DMS153 treated with DMSO at 0.1 percent for 48 hours (cell line): Measurements from ENCODE around the gene GNAI1.
"Not testable (repeated sequence)": the region's sequence is repeated elsewhere in the genome, so short reads cannot be mapped to it uniquely, and the experiment has no call there.

Source experiments
- DNase-seq: peaks from one replicate; lab custom pipeline; 2025; ENCODE audit not compliant: unreplicated experiment; lab: John Stamatoyannopoulos, UW

The GNAI1 gene

DNA sequence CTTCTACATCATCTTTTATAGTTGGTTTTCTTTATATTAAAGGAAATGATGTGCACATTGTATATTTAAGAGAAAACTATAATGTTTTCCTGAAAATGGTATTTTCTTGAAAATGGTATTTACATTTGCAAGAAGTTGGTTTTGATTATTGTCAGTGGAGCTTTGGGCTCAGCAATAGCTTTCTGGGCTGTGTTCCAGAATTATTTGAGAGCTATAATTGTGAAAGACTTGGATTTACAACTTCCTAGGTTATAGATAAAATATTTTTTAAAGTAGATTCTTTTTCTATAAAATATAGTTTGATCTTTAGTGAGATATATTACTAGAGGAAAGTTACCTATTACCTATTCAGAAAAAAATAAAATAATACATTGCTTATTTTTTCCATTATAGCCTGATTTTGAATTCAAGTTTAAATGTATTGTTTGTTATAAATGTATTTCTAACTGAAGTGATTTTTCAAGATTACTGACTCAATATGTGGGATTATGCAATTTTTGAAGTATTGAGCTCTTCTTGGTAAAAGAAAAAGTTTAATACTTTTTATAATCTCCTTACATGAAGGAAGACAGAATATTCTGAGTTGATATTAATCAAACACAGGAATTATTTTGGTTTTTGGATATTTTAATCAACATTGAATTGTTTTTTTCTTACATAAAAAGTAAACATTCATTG lies 20.2 kb downstream of the GNAI1 start:
- no peak for DNase-seq

DNA sequence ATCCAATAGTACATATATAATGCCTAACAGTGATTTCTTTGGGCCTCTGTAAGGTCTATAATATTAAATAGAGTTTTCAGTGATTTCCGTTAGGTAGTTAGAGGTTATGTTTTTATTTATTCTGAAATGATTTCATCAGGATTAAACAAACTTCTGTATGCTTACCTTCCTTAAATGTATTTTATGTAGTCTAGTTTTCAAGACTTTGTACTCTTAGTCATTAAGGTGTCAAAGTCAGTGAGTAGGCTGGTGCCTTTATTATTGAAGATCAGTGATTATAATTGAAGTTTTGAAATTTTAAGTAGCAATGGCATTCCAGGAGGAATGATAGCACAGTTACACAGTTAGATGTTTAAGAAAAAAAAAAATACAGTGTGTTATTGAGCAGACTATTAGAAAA lies 20.7 kb downstream of the GNAI1 start:
- DNase-seq = no peak

DNA sequence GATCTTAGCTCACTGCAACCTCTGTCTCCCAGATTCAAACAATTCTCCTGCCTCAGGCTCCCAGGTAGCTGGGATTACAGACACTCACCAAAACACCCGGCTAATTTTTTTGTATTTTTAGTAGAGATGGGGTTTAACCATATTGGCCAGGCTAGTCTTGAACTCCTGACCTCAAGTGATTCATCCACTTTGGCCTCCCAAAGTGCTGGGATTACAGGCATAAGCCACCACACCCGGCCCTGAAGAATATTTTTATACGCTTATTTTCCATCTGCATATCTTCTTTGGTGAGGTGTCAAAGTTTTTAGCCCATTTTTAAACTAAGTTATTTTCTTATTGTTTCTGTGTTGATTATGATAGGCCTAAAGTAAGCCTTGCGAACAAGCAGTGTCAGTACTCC lies 23.1 kb downstream of the GNAI1 start:
- DNase-seq = not testable (repeated sequence)

DNA sequence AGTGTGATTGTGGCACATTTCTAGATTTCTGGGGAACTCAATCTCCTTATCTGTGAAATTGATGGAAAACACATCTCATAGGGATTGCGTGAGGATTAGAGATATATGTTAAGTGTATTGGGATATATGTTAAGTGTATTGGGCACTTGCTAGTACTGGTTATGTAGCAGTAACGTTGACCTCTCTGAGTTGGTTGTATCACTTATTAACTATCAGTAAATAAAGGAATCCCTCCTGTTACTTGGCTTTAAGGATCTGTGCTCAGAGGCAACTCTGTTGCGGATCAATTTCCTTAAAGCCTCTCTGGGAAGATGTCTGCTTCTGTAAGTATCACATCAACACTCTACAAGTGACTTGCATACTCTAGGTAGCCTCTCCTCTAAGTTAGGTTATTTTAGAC lies 25.2 kb downstream of the GNAI1 start:
- no peak for DNase-seq

- DNase-seq = no peak
These were observed 26.8 kb downstream of the GNAI1 start for GRCh38 chr7:80161466-80161865.

- DNase-seq = no peak
These were observed 30.5 kb downstream of the GNAI1 start for GRCh38 chr7:80165177-80165576.

DNA sequence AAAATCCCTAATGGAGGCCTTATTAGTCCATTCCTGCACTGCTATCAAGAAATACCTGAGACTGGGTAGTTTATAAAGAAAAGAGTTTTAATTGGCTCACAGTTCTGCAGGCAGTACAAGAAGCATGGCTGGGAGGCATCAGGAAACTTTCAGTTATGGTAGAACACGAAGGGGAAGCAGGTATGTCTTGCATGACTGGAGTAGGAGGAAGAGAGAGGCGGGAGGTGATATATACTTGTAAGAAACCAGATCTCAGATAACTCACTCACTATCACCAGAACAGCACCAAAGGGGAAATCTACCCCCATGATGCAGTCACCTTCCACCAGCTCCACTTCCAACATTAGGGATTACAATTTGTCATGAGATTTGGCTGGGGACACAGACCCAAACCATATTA lies 35.8 kb downstream of the GNAI1 start:
- no peak for DNase-seq

- DNase-seq = no peak
These were observed 37.8 kb downstream of the GNAI1 start for GRCh38 chr7:80172387-80172786.

DNA sequence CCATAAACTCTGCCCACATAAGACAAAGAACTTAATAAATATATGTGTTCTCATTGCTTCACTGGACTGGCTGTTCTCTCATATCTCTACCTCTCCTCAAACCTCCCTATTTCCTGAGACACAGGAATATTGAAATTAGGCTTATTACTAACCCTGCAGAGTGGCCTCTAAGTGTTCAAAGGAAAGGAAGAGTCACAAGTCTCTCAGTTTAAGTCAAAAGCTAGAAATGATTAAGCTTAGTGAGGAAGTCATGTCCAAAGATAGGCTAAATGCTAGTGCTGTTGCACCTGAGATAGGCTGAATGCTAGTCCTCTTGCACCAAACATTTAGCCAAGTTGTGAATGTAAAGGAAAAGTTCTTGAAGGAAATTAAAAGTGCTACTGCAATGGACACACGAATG lies 41.1 kb downstream of the GNAI1 start:
- no peak for DNase-seq

GRCh38 chr7:80181411-80181810 lies 46.8 kb downstream of the GNAI1 start:
- DNase-seq = no peak

GRCh38 chr7:80182630-80183276 lies 48.1 kb downstream of the GNAI1 start:
- no peak for DNase-seq

DNA sequence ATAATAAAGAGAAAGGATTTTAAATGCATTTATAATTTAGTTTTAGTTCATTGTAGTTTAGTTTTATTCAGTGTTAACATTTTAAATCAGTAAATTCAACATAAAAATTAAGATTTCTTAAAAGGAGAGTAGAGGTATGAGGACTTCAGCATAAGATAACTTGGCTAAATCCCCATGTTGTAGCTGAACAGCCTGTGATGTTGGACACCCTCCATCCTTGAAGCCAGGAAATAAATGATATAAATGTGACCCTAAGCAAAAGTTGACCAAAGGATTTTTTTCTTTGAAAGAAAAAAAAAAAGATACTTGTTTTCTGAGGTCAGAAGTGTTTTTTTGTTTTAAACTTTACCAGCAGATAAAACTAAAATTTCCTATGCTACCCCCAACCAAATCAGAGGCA lies 48.7 kb downstream of the GNAI1 start:
- no peak for DNase-seq

- DNase-seq = no peak
These were observed 49.5 kb downstream of the GNAI1 start for GRCh38 chr7:80183900-80184685.

- DNase-seq = no peak
These were observed 50.1 kb downstream of the GNAI1 start for GRCh38 chr7:80184693-80185092.

GRCh38 chr7:80185571-80185970 lies 50.9 kb downstream of the GNAI1 start:
- DNase-seq = no peak

DNA sequence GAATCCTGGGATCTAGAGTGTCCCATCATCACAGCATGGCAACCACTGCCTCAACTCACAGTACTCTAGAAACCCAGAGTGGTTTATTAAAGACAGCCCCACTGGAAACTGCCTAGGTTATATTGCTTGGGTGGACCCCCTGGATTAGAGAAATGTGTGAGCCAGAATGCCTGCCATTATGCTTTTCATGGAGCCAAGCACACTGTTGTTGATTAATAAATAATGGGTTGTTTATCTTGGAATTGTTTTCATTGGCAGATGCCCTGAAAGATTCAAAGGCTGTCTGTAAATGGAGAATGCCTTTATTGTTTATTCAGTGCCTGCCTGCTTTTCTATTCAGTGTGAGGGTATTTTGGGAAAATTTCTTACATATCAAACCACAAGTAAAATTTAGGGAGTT lies 52.1 kb downstream of the GNAI1 start:
- no peak for DNase-seq

DNA sequence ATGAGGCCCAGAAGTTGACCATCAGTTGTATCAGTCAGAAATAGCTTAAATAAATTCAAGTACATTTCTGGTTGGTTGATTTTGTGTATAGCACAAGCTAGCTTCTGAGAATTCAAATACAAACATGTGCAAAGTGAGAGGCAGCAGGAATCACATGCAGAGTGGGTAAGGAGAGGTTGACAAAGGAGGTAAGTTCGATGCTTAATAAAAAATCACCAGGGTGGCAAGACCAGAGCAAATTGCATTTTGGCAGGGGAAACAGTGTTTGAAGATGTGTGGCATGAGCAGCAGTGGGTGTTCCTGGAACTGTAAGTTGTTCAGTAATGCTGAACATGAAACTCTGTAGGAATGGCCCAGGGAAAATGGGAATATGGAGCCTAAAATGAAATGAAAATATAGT lies 52.6 kb downstream of the GNAI1 start:
- no peak for DNase-seq

GRCh38 chr7:80187727-80188126 lies 53.1 kb downstream of the GNAI1 start:
- DNase-seq = no peak

DNA sequence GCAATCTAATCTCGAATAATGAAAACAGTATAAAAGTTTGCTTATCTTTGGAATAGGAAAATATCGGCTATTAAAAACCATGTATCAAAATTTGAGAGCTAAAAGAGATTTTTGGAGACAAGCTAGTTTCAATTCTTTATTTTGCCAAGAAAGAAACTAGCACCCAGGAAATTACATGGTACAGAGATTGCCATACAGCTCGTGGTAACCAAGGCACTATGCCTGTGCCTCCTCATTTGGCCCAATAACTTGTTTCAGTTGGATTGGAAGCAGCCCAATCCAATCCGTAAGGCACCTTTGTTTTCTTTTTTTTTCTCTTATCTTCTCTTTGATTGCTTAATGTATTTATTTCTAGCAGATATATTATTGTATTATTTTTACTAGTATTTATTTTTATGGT lies 55.0 kb downstream of the GNAI1 start:
- DNase-seq = no peak

DNA sequence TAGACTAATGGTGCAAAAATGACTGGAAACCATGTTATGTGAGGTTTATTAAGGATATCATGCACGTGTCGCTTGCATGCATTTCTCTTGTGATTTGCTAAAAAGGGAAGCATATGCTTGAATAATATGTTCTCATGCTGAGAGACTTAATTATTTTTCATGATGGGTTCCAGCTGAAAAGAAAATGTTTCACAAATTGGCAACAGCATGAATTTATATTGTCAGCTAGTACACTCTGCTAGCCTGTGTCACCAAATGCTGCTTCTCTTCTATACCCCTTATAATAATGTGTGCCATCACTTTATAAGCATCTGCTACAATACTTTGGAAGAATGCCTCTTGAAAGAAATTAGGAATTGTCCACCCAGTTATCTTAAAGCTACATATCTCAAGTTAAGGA lies 63.0 kb downstream of the GNAI1 start:
- no peak for DNase-seq

DNA sequence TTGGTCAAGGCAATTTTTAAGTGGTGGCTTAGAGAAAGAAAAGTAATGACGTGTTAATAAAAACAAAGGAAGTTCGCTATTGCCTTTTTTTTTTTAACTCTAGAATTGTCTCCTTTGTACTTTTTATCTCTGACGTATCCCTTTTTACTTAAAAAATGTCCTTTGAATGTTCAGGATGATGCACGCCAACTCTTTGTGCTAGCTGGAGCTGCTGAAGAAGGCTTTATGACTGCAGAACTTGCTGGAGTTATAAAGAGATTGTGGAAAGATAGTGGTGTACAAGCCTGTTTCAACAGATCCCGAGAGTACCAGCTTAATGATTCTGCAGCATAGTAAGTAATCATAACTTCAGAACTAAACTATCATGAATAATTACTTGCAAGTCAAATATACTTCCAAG lies 64.4 kb downstream of the GNAI1 start:
- DNase-seq = no peak

GRCh38 chr7:80204454-80204853 lies 69.8 kb downstream of the GNAI1 start:
- DNase-seq = no peak
